ENCODE results near the gene RINL.

- TF ChIP-seq POLR2A (IDR thresholded peaks at IDR 0.05; ENCODE audit: low read length) (no peak), GATA1 (IDR thresholded peaks at IDR 0.05; ENCODE audit: low read depth, low read length) (no peak)
Observed at GRCh38 chr19:38883286-38883685, 5.2 kb upstream of the RINL start.
